HEK293 (cell line): ENCODE measurements around the gene PDF.
"Not testable (repeated sequence)": the region's sequence is repeated elsewhere in the genome, so short reads cannot be mapped to it uniquely, and the experiment has no call there.

Source experiments
- CTCF ChIA-PET: fragments of 350-600 bp; formaldehyde crosslinking; extraction: SDS; loops from one replicate; lab custom pipeline; 2021; ENCODE audit warnings: antibody characterized with exemption; lab: Yijun Ruan, JAX
- POLR2A ChIA-PET: fragments of 300-600 bp; formaldehyde crosslinking; extraction: SDS; loops from one replicate; lab custom pipeline; 2020; ENCODE audit warnings: antibody characterized with exemption, inconsistent platforms; lab: Yijun Ruan, JAX
- H3K27ac ChIP-seq: fragments of 200-500 bp; sonication (Bioruptor generic); 2 replicates; pipeline ENCODE4 v1.5.1; 2014; ENCODE audit warnings: low read depth, low read length, control low read depth, inconsistent platforms; ENCODE audit errors: extremely low read depth
- H3K36me3 ChIP-seq, 2 experiments: fragments of 200-500 bp in 1 of 2; sonication (Bioruptor generic) in 1 of 2; 1 replicate in 1 of 2; 2 replicates in 1 of 2; pipeline ENCODE4 v1.5.1; 2014 to 2017; ENCODE audit warnings: inconsistent platforms in 2 of 2, low read length in 2 of 2; ENCODE audit not compliant: control insufficient read depth in 2 of 2, insufficient read depth in 1 of 2
- H3K4me1 ChIP-seq: fragments of 200-500 bp; sonication (Bioruptor generic); 2 replicates; pipeline ENCODE4 v1.5.1; 2014; ENCODE audit warnings: mild to moderate bottlenecking, low read length, inconsistent platforms; ENCODE audit not compliant: control insufficient read depth, insufficient read depth
- H3K4me3 ChIP-seq: 2 replicates; pipeline ENCODE4 v1.5.1; 2011; ENCODE audit warnings: low read depth, mild to moderate bottlenecking, control low read depth, low read length, moderate library complexity
- H3K9me3 ChIP-seq: fragments of 200-500 bp; sonication (Bioruptor generic); 2 replicates; pipeline ENCODE4 v1.5.1; 2014; ENCODE audit warnings: low read depth, low read length, inconsistent platforms; ENCODE audit not compliant: control insufficient read depth, insufficient read depth
- EGR2 ChIP-seq: fragments of 450-650 bp; formaldehyde crosslinking; IDR thresholded peaks from 2 replicates; pipeline ENCODE4 v1.5.1; 2016; ENCODE audit warnings: low read depth, missing biosample characterization, missing genetic modification characterization
- ELK4 ChIP-seq: IDR thresholded peaks from 2 replicates; pipeline ENCODE4 v1.6.1; 2011; ENCODE audit warnings: mild to moderate bottlenecking, low read depth, low read length, borderline replicate concordance
- FEZF1 ChIP-seq: fragments of 450-650 bp; formaldehyde crosslinking; IDR thresholded peaks from 2 replicates; pipeline ENCODE4 v1.5.1; 2016; ENCODE audit warnings: missing biosample characterization, missing genetic modification characterization
- MEIS1 ChIP-seq: sonication (generic); formaldehyde crosslinking; IDR thresholded peaks from 2 replicates; pipeline ENCODE4 v1.8.1; 2022; ENCODE audit warnings: missing genetic modification reagents, mild to moderate bottlenecking, borderline replicate concordance
- RBAK ChIP-seq: fragments of 450-650 bp; formaldehyde crosslinking; IDR thresholded peaks from 2 replicates; pipeline ENCODE4 v1.5.1; 2016; ENCODE audit warnings: missing biosample characterization, missing genetic modification characterization
- YY2 ChIP-seq: fragments of 450-650 bp; formaldehyde crosslinking; IDR thresholded peaks from 2 replicates; pipeline ENCODE4 v1.5.1; 2016; ENCODE audit warnings: missing biosample characterization, missing genetic modification characterization
- ZBTB20 ChIP-seq: fragments of 450-650 bp; formaldehyde crosslinking; IDR thresholded peaks from 2 replicates; pipeline ENCODE4 v1.5.1; 2016; ENCODE audit warnings: missing biosample characterization, missing genetic modification characterization
- ZFHX2 ChIP-seq: fragments of 450-650 bp; formaldehyde crosslinking; conservative IDR thresholded peaks from 2 replicates; pipeline ENCODE4 v1.5.1; 2016; ENCODE audit warnings: missing biosample characterization, missing genetic modification characterization
- ZNF184 ChIP-seq: fragments of 450-650 bp; IDR thresholded peaks from 2 replicates; pipeline ENCODE4 v1.5.1; 2018; ENCODE audit warnings: missing biosample characterization, mild to moderate bottlenecking, missing genetic modification characterization
- ZNF19 ChIP-seq: fragments of 450-650 bp; formaldehyde crosslinking; IDR thresholded peaks from 2 replicates; pipeline ENCODE4; 2016; ENCODE audit warnings: missing biosample characterization, missing genetic modification characterization, low read depth
- ZNF2 ChIP-seq: fragments of 450-650 bp; formaldehyde crosslinking; IDR thresholded peaks from 2 replicates; pipeline ENCODE4 v1.5.1; 2016; ENCODE audit warnings: missing biosample characterization, missing genetic modification characterization
- ZNF221 ChIP-seq: fragments of 450-650 bp; formaldehyde crosslinking; IDR thresholded peaks from 2 replicates; pipeline ENCODE4 v1.5.1; 2017; ENCODE audit warnings: missing biosample characterization, missing genetic modification characterization, borderline replicate concordance
- ZNF266 ChIP-seq: fragments of 450-650 bp; formaldehyde crosslinking; IDR thresholded peaks from 2 replicates; pipeline ENCODE4 v1.5.1; 2016; ENCODE audit warnings: missing biosample characterization, missing genetic modification characterization, low read depth
- ZNF324 ChIP-seq: fragments of 450-650 bp; formaldehyde crosslinking; IDR thresholded peaks from 2 replicates; pipeline ENCODE4 v1.5.1; 2016; ENCODE audit warnings: missing biosample characterization, missing genetic modification characterization
- ZNF335 ChIP-seq: fragments of 450-650 bp; formaldehyde crosslinking; conservative IDR thresholded peaks from 2 replicates; pipeline ENCODE4 v1.5.1; 2016; ENCODE audit warnings: missing biosample characterization, missing genetic modification characterization
- ZNF354C ChIP-seq: fragments of 450-650 bp; formaldehyde crosslinking; IDR thresholded peaks from 2 replicates; pipeline ENCODE4 v1.5.1; 2016; ENCODE audit warnings: missing biosample characterization, missing genetic modification characterization, low read depth, borderline replicate concordance
- ZNF510 ChIP-seq: fragments of 450-650 bp; formaldehyde crosslinking; IDR thresholded peaks from 2 replicates; pipeline ENCODE4 v1.5.1; 2018; ENCODE audit warnings: mild to moderate bottlenecking, missing genetic modification characterization, missing biosample characterization; ENCODE audit not compliant: insufficient replicate concordance
- ZNF623 ChIP-seq: fragments of 450-650 bp; formaldehyde crosslinking; IDR thresholded peaks from 2 replicates; pipeline ENCODE4 v1.5.1; 2016; ENCODE audit warnings: missing biosample characterization, missing genetic modification characterization
- ZNF654 ChIP-seq: fragments of 450-650 bp; formaldehyde crosslinking; IDR thresholded peaks from 2 replicates; pipeline ENCODE4 v1.5.1; 2016; ENCODE audit warnings: low read depth, missing biosample characterization, missing genetic modification characterization
- ZNF701 ChIP-seq: fragments of 450-650 bp; formaldehyde crosslinking; IDR thresholded peaks from 2 replicates; pipeline ENCODE4 v1.5.1; 2016; ENCODE audit warnings: missing biosample characterization, missing genetic modification characterization
- ZNF747 ChIP-seq: fragments of 450-650 bp; formaldehyde crosslinking; IDR thresholded peaks from 2 replicates; pipeline ENCODE4 v1.5.1; 2016; ENCODE audit warnings: missing biosample characterization, missing genetic modification characterization
- ZNF791 ChIP-seq: fragments of 450-650 bp; formaldehyde crosslinking; IDR thresholded peaks from 2 replicates; pipeline ENCODE4 v1.5.1; 2016; ENCODE audit warnings: missing biosample characterization, missing genetic modification characterization
- ZSCAN5A ChIP-seq: fragments of 450-650 bp; formaldehyde crosslinking; IDR thresholded peaks from 2 replicates; pipeline ENCODE4 v1.5.1; 2016; ENCODE audit warnings: missing biosample characterization, missing genetic modification characterization
- ZXDB ChIP-seq: fragments of 450-650 bp; formaldehyde crosslinking; IDR thresholded peaks from 2 replicates; pipeline ENCODE4 v1.5.1; 2016; ENCODE audit warnings: missing biosample characterization, missing genetic modification characterization

PDF gene

DNA sequence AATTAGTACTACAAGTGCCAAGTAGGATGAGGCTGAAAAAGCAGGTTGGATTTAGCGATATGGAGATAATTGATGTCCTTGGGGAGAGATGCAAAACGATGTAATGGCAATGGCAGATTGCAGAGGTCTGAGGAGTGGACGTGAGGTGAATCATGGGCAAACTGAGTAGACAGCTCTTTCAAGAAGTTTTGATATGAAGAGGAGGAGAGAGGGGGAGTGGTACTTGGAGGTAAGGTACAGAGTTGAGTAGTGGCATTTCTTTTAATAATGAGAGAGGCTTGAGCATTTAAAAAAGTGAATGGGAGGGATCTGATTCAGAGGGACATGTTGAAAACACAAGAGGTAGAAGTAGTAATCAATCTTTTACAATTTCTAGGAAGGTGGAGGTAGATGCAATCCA is 37.0 kb downstream of the PDF start:
- H3K4me3 ChIP-seq = no peak overlapping the region

GRCh38 chr16:69291657-69292056 is 38.7 kb downstream of the PDF start:
- H3K9me3 ChIP-seq, H3K4me1 ChIP-seq, H3K36me3 ChIP-seq, H3K4me3 ChIP-seq, POLR2A ChIA-PET, H3K27ac ChIP-seq: not testable (repeated sequence)
- CTCF ChIA-PET = interaction anchor here (1.2 kb wide), 1 partner anchor 142 kb away, joined by 5 read pairs; no protein-coding TSS in a partner anchor

More for the DNA sequence above, 37.0 kb downstream of the PDF start:
- Histone ChIP-seq H3K4me1 (no peaks in the 10 kb centered on the region), H3K27ac (no peak overlapping the region), H3K36me3 (peaks cover 0 to 8% of the 10 kb centered on the region in 2 experiments; a peak in 2 of 3 replicates), H3K9me3 (no peaks in the 10 kb centered on the region)
- ChIA-PET POLR2A (no interaction called here), CTCF (interaction anchor here (1.6 kb wide), 1 partner anchor 143 kb away, joined by 7 read pairs; no protein-coding TSS in a partner anchor)
- peak; percentile 48 for TF ChIP-seq YY2
- TF ChIP-seq RBAK (tag by site-specific recombination) = no peak
- 0 out of 2 replicates have a peak, but pooled peaks have one; percentile 11 for TF ChIP-seq FEZF1 (tag by site-specific recombination)
- no peak for TF ChIP-seq MEIS1 (CRISPR knock-in tag)
- TF ChIP-seq ZNF2 (tag by site-specific recombination) = no peak
- no peak for TF ChIP-seq ZNF701 (tag by site-specific recombination)
- TF ChIP-seq ZNF335 (tag by site-specific recombination) = peak; percentile 44; the same call in 1 of the 2 replicates
- TF ChIP-seq ZNF654 = no peak
- no peak for TF ChIP-seq ZFHX2 (tag by site-specific recombination)

- no peak overlapping the region for H3K4me3 ChIP-seq
- TF ChIP-seq ZNF510 (tag by site-specific recombination) (no peak), EGR2 (no peak), ZNF324 (no peak), ZNF654 (peak; percentile 50), ZNF184 (tag by site-specific recombination) (no peak), ZNF747 (tag by site-specific recombination) (no peak), ZNF354C (tag by site-specific recombination) (no peak)
- H3K4me1 ChIP-seq = no peaks in the 10 kb centered on the region
- ChIA-PET POLR2A (no interaction called here), CTCF (interaction anchor here (0.6 to 7.4 kb wide), 10 partner anchors 9 to 300 kb away, joined by 3 to 104 read pairs (median 3); no protein-coding TSS in a partner anchor)
- H3K27ac ChIP-seq = no peak overlapping the region
- H3K36me3 ChIP-seq = peaks cover 7 to 28% of the 10 kb centered on the region in 2 experiments; a peak in 2 of 3 replicates
- no peaks in the 10 kb centered on the region for H3K9me3 ChIP-seq
These were observed 43.3 kb downstream of the PDF start for GRCh38 chr16:69286941-69287713.

GRCh38 chr16:69285240-69285639 is 45.1 kb downstream of the PDF start:
- Histone ChIP-seq H3K9me3 (no peaks in the 10 kb centered on the region), H3K36me3 (peaks cover 7 to 26% of the 10 kb centered on the region in 2 experiments; a peak in 2 of 3 replicates), H3K27ac (no peak overlapping the region), H3K4me1 (no peaks in the 10 kb centered on the region), H3K4me3 (no peak overlapping the region)
- POLR2A ChIA-PET = no interaction called here
- CTCF ChIA-PET = interaction anchor here (0.7 to 7.4 kb wide), 11 partner anchors 11 to 695 kb away, joined by 3 to 104 read pairs (median 3); no protein-coding TSS in a partner anchor
- TF ChIP-seq ZXDB (tag by site-specific recombination) (peak; percentile 74; the same call in 1 of the 2 replicates), ZNF791 (tag by site-specific recombination) (peak; percentile 70; the same call in 1 of the 2 replicates), ZSCAN5A (tag by site-specific recombination) (no peak), ZNF623 (peak; percentile 77), ZNF221 (tag by site-specific recombination) (no peak), ELK4 (no peak), ZNF19 (no peak), ZBTB20 (tag by site-specific recombination) (no peak), ZNF266 (tag by site-specific recombination) (peak; percentile 58; the same call in 1 of the 2 replicates)
